ENCODE data around the gene RBMS3.

GRCh38 chr3:29353807-29354206 lies 72.9 kb downstream of the RBMS3 start:
- TF ChIP-seq CTCF (IDR thresholded peaks at IDR 0.05), result no peak
- TF ChIP-seq POLR2AphosphoS5 (IDR thresholded peaks at IDR 0.05), result no peak
- no peak for TF ChIP-seq POLR2A (IDR thresholded peaks at IDR 0.05)
- TF ChIP-seq EP300 (IDR thresholded peaks at IDR 0.05), result no peak
